Measurements from ENCODE around the gene PHF14. TPM values are rescaled to one million over a fixed set of nuclear protein-coding genes. Genes with fewer than 3 reads are reported as not detected.

Gene PHF14
- polyA plus RNA-seq, 2 of the 4 experiments (the other 2 are of a cell fraction): 36.7 to 48.0 TPM

- FAIRE-seq (no peak), DNase-seq (ENCODE audit: low read depth in 1 of 2, low spot score in 1 of 2) (no peak), ATAC-seq (no peak)
- TF ChIP-seq REST (IDR thresholded peaks at IDR 0.05): no peak
- no peak for TF ChIP-seq SMC3 (IDR thresholded peaks at IDR 0.05)
- TF ChIP-seq NPAS2 (CRISPR knock-in tag; IDR thresholded peaks at IDR 0.05; ENCODE audit: borderline replicate concordance): no peak
- no peak for TF ChIP-seq ELK1 (IDR thresholded peaks at IDR 0.05; ENCODE audit: low read depth, low read length)
- TF ChIP-seq EP300 (IDR thresholded peaks at IDR 0.05): no peak
- TF ChIP-seq POLR2A (IDR thresholded peaks at IDR 0.05; ENCODE audit: low read length): no peak
- TF ChIP-seq PBX3 (IDR thresholded peaks at IDR 0.05): no peak
- no peak for TF ChIP-seq CBX8 (IDR thresholded peaks at IDR 0.05)
- TF ChIP-seq FOSL2 (IDR thresholded peaks at IDR 0.05): no peak
- no peak for TF ChIP-seq FOSL2 (CRISPR knock-in tag; IDR thresholded peaks at IDR 0.05)
- no peak for TF ChIP-seq HDAC2 (IDR thresholded peaks at IDR 0.05)
- TF ChIP-seq FOSB (CRISPR knock-in tag; IDR thresholded peaks at IDR 0.05): no peak
- no peak for TF ChIP-seq NR3C1 (IDR thresholded peaks at IDR 0.05)
- no peak for TF ChIP-seq TFCP2L1 (CRISPR knock-in tag; IDR thresholded peaks at IDR 0.05)
- no peak for TF ChIP-seq EHF (CRISPR knock-in tag; IDR thresholded peaks at IDR 0.05)
- TF ChIP-seq NFE2L2 (conservative IDR thresholded peaks at IDR 0.05; ENCODE audit: low read length): no peak
- Histone ChIP-seq H3K27ac (no peak overlapping the region), H3K4me2 (no peak overlapping the region), H3K4me3 (no peak overlapping the region), H3K9me3 (no peaks in the 10 kb centered on the region), H3K4me1 (no peaks in the 10 kb centered on the region)
- ChIA-PET CTCF (no interaction called here), POLR2A (no interaction called here)
Measured at GRCh38 chr7:11039974-11040373, 66.3 kb downstream of the PHF14 start.

- CTCF ChIA-PET: no interaction called here
- POLR2A ChIA-PET: no interaction called here
Measured at GRCh38 chr7:11054033-11054432, 80.4 kb downstream of the PHF14 start.

GRCh38 chr7:11060893-11061292, 87.2 kb downstream of the PHF14 start:
- DNase-seq (ENCODE audit: low read depth in 1 of 2, low spot score in 1 of 2): no peak
- ChIA-PET POLR2A (no interaction called here), CTCF (no interaction called here)
- no peak overlapping the region for H3K4me2 ChIP-seq
- ATAC-seq: no peak
- no peak for FAIRE-seq
- 73% methylated on average over 2 of the region's 2 CpGs for WGBS (ENCODE audit: missing lambda C conversion rate)
- no peak overlapping the region for H3K4me3 ChIP-seq
- H3K9me3 ChIP-seq: no peaks in the 10 kb centered on the region
- TF ChIP-seq CBX2 (IDR thresholded peaks at IDR 0.05; ENCODE audit: borderline replicate concordance, low read depth) (no peak), NPAS2 (CRISPR knock-in tag; IDR thresholded peaks at IDR 0.05; ENCODE audit: borderline replicate concordance) (no peak), RNF2 (IDR thresholded peaks at IDR 0.05; ENCODE audit: borderline replicate concordance, low read depth) (no peak), MYC (IDR thresholded peaks at IDR 0.05; ENCODE audit: borderline replicate concordance, low read length) (no peak), TFCP2L1 (CRISPR knock-in tag; IDR thresholded peaks at IDR 0.05) (no peak), BHLHE40 (IDR thresholded peaks at IDR 0.05; ENCODE audit: low read depth, low read length) (no peak), MAX (IDR thresholded peaks at IDR 0.05) (no peak), HEYL (CRISPR knock-in tag; IDR thresholded peaks at IDR 0.05) (no peak)
- H3K27ac ChIP-seq: no peak overlapping the region
- H3K4me1 ChIP-seq: no peaks in the 10 kb centered on the region

More at GRCh38 chr7:11054033-11054432, 80.4 kb downstream of the PHF14 start:
- Histone ChIP-seq H3K4me3 (no peak overlapping the region), H3K4me2 (no peak overlapping the region), H3K9me3 (no peaks in the 10 kb centered on the region), H3K27ac (no peak overlapping the region), H3K4me1 (no peaks in the 10 kb centered on the region)
- WGBS (ENCODE audit: missing lambda C conversion rate): 86% methylated on average over 2 of the region's 2 CpGs
- ATAC-seq: no peak
- TF ChIP-seq CBX8 (IDR thresholded peaks at IDR 0.05) (no peak), FOSL2 (IDR thresholded peaks at IDR 0.05) (no peak), FOSL2 (CRISPR knock-in tag; IDR thresholded peaks at IDR 0.05) (no peak), HEYL (CRISPR knock-in tag; IDR thresholded peaks at IDR 0.05) (no peak), TFCP2L1 (CRISPR knock-in tag; IDR thresholded peaks at IDR 0.05) (no peak)
- no peak for FAIRE-seq
- no peak for DNase-seq (ENCODE audit: low read depth in 1 of 2, low spot score in 1 of 2)

Data from A549 (cell line).